ENCODE results near the gene CYP2W1. TPM values are rescaled to one million over a fixed set of nuclear protein-coding genes. Genes with fewer than 3 reads are reported as not detected.

The CYP2W1 gene
- total RNA-seq, 2 experiments from 2014 or later = not detected

DNA sequence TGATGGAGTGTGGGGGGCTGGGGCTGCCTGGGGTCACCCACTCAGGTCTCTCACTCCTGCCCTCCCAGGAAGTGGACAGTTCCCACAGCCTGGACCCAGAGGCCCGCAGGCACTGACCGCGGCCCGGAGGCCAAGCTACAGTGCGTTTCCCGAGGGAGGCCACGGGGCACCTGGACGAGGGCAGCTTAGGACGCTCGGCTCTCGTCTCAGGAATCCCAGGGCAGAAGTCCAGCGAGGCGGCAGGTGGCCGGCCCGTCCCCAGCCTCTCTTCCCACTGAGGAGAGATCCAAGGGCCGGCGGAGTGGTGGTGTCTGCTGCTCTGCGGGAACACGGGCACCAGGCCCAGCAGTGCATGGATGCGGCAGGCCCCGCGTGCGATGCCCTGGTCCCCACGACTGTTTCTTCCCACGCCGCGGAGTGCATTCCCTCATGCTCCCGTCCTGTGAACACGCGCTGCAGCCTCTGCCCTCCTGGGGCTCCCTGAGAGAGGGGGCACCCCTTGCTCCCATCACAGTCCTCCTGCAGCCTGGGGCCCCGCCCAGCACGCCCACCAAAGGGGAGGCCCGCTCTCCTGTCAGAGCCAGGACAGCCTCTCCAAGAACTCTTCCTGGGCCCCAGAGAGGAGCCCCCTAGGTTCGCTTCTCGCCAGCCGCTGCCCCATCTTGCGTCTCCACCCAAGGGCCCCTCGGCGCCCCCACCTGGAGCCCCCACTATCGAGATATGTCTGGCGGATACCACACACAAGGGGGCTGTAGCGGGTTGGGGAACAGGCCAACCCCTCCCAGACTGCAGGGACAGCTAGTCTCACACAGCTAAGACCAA, 37.0 kb downstream of the CYP2W1 start:
- Histone ChIP-seq H3K36me3 (ENCODE audit: insufficient read depth, low read length) (peaks cover 10% of the 10 kb centered on the region), H3K27me3 (ENCODE audit: control insufficient read depth in 1 of 2, insufficient read depth in 2 of 2, low read length in 2 of 2) (no peaks in the 10 kb centered on the region), H3K9me3 (ENCODE audit: control insufficient read depth in 1 of 2, insufficient read depth in 1 of 2, low read length in 2 of 2) (peaks cover 11 to 59% of the 10 kb centered on the region in 2 experiments), H3K4me3 (ENCODE audit: low read length) (no peak overlapping the region), H3K27ac (ENCODE audit: low read depth in 1 of 2, low read length in 2 of 2) (no peak overlapping the region), H3K4me1 (ENCODE audit: insufficient read depth, low read length) (peaks cover 18% of the 10 kb centered on the region)
- ATAC-seq (ENCODE audit: poor library complexity) (no peak), DNase-seq (peak in 1 of 14 experiments; percentile 4)
- H3K9me3 Mint-ChIP-seq = no peaks in the 10 kb centered on the region
- intact Hi-C loops (cut with DNase I, micrococcal nuclease) = loop anchor here in 1 of 2 experiments (2.0 kb wide), 1 partner anchor 45 kb away; no protein-coding TSS in a partner anchor
- ChIA-PET CTCF (interaction anchor here (1.6 to 2.3 kb wide), 3 partner anchors 26 to 46 kb away, joined by 4 to 5 read pairs (median 5); no protein-coding TSS in a partner anchor), POLR2A (no interaction called here)
- no peaks in the 10 kb centered on the region for H3K27me3 Mint-ChIP-seq
- no peak overlapping the region for H3K4me3 Mint-ChIP-seq
- H3K27ac Mint-ChIP-seq = no peak overlapping the region
- peaks cover 33% of the 10 kb centered on the region for H3K36me3 Mint-ChIP-seq (ENCODE audit: low read depth)
- H3K4me1 Mint-ChIP-seq (ENCODE audit: low read depth) = peaks cover 16% of the 10 kb centered on the region
- TF ChIP-seq, protein P1, sequence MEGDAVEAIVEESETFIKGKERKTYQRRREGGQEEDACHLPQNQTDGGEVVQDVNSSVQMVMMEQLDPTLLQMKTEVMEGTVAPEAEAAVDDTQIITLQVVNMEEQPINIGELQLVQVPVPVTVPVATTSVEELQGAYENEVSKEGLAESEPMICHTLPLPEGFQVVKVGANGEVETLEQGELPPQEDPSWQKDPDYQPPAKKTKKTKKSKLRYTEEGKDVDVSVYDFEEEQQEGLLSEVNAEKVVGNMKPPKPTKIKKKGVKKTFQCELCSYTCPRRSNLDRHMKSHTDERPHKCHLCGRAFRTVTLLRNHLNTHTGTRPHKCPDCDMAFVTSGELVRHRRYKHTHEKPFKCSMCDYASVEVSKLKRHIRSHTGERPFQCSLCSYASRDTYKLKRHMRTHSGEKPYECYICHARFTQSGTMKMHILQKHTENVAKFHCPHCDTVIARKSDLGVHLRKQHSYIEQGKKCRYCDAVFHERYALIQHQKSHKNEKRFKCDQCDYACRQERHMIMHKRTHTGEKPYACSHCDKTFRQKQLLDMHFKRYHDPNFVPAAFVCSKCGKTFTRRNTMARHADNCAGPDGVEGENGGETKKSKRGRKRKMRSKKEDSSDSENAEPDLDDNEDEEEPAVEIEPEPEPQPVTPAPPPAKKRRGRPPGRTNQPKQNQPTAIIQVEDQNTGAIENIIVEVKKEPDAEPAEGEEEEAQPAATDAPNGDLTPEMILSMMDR (IDR thresholded peaks at IDR 0.05) = no peak

DNA sequence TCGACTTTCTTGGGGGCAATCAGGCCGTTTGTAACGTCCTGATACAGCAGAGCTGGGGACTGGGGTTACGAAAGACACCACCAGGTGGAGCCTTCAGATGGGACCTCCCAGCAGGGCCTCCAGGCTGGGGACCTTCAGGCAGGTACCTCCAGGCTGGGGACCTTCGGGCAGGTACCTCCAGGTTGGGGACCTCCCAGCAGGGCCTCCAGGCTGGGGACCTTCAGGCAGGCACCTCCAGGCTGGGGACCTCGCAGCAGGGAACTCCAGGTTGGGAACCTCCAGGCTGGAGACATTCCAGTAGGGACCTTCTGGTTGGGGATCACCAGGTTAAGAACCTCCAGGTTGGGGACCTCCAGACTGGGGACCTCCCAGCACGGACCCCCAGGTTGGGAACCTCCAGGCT, 37.9 kb downstream of the CYP2W1 start:
- ChIA-PET CTCF (interaction anchor here (1.6 to 1.7 kb wide), 2 partner anchors 27 to 45 kb away, joined by 4 to 5 read pairs; no protein-coding TSS in a partner anchor), POLR2A (no interaction called here)
- Mint-ChIP-seq H3K9me3 (no peaks in the 10 kb centered on the region), H3K36me3 (ENCODE audit: low read depth) (peaks cover 33% of the 10 kb centered on the region), H3K4me1 (ENCODE audit: low read depth) (peaks cover 16% of the 10 kb centered on the region), H3K27me3 (no peaks in the 10 kb centered on the region), H3K4me3 (no peak overlapping the region), H3K27ac (no peak overlapping the region)
- Histone ChIP-seq H3K4me1 (ENCODE audit: insufficient read depth, low read length) (peaks cover 21% of the 10 kb centered on the region), H3K9me3 (ENCODE audit: control insufficient read depth in 1 of 2, insufficient read depth in 1 of 2, low read length in 2 of 2) (peaks cover 11 to 59% of the 10 kb centered on the region in 2 experiments), H3K4me3 (ENCODE audit: low read length) (no peak overlapping the region), H3K27me3 (ENCODE audit: control insufficient read depth in 1 of 2, insufficient read depth in 2 of 2, low read length in 2 of 2) (no peaks in the 10 kb centered on the region), H3K36me3 (ENCODE audit: insufficient read depth, low read length) (peaks cover 10% of the 10 kb centered on the region), H3K27ac (ENCODE audit: low read depth in 1 of 2, low read length in 2 of 2) (no peak overlapping the region)
- TF ChIP-seq, protein P1 (IDR thresholded peaks at IDR 0.05) = no peak
- ATAC-seq (ENCODE audit: poor library complexity) = no peak
- intact Hi-C loops (cut with DNase I, micrococcal nuclease) = loop anchor here in 1 of 2 experiments (2.0 kb wide), 1 partner anchor 44 kb away; no protein-coding TSS in a partner anchor
- DNase-seq = peak in 3 of 14 experiments; percentile 25 to 54 (median 30)

DNA sequence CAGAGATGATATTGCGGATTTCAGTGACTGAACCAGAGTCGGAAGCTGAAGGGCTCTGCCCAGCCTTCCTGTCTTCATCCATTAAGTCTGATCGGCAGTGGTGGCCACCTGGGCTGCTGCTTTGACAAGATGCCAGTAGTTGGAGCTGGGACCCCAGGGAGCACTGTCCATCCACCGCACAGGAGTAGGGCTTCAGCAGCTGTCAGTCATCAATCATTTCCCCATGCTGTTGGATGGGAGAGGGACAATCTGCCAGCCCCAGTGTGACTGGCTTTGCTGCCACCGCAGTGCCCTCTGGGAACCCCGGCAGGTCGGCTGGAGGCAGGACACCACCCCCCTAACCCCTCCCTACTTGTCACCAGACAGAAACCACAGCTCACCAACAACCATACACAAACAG, 38.4 kb downstream of the CYP2W1 start:
- TF ChIP-seq, protein P1 (IDR thresholded peaks at IDR 0.05) = no peak
- Histone ChIP-seq H3K27ac (ENCODE audit: low read depth in 1 of 2, low read length in 2 of 2) (no peak overlapping the region), H3K4me1 (ENCODE audit: insufficient read depth, low read length) (peaks cover 24% of the 10 kb centered on the region), H3K9me3 (ENCODE audit: control insufficient read depth in 1 of 2, insufficient read depth in 1 of 2, low read length in 2 of 2) (peaks cover 11 to 54% of the 10 kb centered on the region in 2 experiments), H3K36me3 (ENCODE audit: insufficient read depth, low read length) (peaks cover 10% of the 10 kb centered on the region), H3K4me3 (ENCODE audit: low read length) (no peak overlapping the region), H3K27me3 (ENCODE audit: control insufficient read depth in 1 of 2, insufficient read depth in 2 of 2, low read length in 2 of 2) (no peaks in the 10 kb centered on the region)
- no peaks in the 10 kb centered on the region for H3K27me3 Mint-ChIP-seq
- intact Hi-C loops (cut with DNase I, micrococcal nuclease) = loop anchor here in 1 of 2 experiments (2.0 kb wide), 1 partner anchor 43 kb away; no protein-coding TSS in a partner anchor
- ATAC-seq (ENCODE audit: poor library complexity) (no peak), DNase-seq (peak in 1 of 14 experiments; percentile 1)
- no peak overlapping the region for H3K4me3 Mint-ChIP-seq
- H3K27ac Mint-ChIP-seq = no peak overlapping the region
- no peaks in the 10 kb centered on the region for H3K9me3 Mint-ChIP-seq
- ChIA-PET POLR2A (no interaction called here), CTCF (interaction anchor here (1.6 to 1.7 kb wide), 2 partner anchors 27 to 45 kb away, joined by 4 to 5 read pairs; no protein-coding TSS in a partner anchor)
- peaks cover 20% of the 10 kb centered on the region for H3K4me1 Mint-ChIP-seq (ENCODE audit: low read depth)
- peaks cover 37% of the 10 kb centered on the region for H3K36me3 Mint-ChIP-seq (ENCODE audit: low read depth)

Measured in CD4-positive, alpha-beta T cell (primary cell).